ENCODE results near the gene IL4I1. TPM values are rescaled to one million over a fixed set of nuclear protein-coding genes. Genes with fewer than 3 reads are reported as not detected.

The IL4I1 gene
- polyA plus RNA-seq, 1 donor (not counting 4 experiments of a cell fraction or from before 2014, with no cell fraction given), result 0.13 TPM

DNA sequence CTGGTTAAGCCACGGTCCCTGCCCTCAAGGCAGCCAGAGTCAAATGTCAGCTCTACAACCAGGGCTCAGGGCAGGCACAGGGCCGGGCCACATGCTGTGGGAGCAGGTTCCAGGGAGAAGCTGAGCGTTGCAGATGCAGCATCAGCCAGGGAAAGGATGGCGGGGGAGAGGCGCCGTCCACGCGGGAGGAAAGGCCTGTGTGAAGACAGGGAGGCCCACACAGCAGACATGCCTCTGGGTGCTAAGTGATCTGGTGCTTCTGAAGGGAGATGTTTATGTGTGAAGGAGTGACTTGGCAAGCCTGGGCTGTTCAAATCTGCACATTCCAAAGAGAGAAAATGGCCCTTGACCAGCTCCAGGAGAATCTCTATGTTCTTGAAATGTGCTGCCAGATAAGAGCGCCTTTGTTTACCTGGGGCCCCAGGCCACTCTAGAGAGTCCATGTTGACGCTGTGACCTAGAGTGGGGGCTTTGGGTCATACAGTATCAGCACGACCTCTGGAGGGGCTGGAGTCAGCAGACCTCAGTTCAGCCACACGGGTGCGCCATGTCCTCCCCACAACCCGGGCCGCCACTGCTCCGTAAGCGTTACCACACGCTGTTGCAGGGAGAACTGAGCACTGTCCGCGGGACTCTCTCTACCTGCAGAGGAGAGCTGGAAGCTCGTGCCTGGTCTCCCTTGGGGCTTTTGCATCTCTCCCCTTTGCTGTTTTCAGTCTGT lies 16.4 kb upstream of the IL4I1 start:
- Histone ChIP-seq H3K27me3 (ENCODE audit: control insufficient read depth, extremely low read depth, insufficient read depth, low read length) (no peaks in the 10 kb centered on the region), H3K4me1 (ENCODE audit: control insufficient read depth, extremely low read depth, insufficient read depth, low read length) (no peaks in the 10 kb centered on the region), H3K9ac (ENCODE audit: control insufficient read depth, extremely low read depth, insufficient read depth, low read length) (no peak overlapping the region), H3K9me1 (ENCODE audit: control insufficient read depth, extremely low read depth, insufficient read depth, low read length) (no peaks in the 10 kb centered on the region), H3K36me3 (ENCODE audit: control insufficient read depth in 2 of 2, extremely low read depth in 1 of 2, insufficient read depth in 2 of 2, low read length in 2 of 2) (peaks cover 24 to 31% of the 10 kb centered on the region in 2 experiments), H3K79me2 (ENCODE audit: control insufficient read depth, insufficient read depth, low read length) (peaks cover 27% of the 10 kb centered on the region), H3K27ac (ENCODE audit: control insufficient read depth, insufficient read depth, low read length) (no peak overlapping the region), H3K4me3 (ENCODE audit: control insufficient read depth in 2 of 3, extremely low read depth in 1 of 3, insufficient read depth in 2 of 3, low read depth in 1 of 3, low read length in 3 of 3) (no peak overlapping the region), H3K9me3 (ENCODE audit: control insufficient read depth, low read depth, low read length) (no peaks in the 10 kb centered on the region), H3K4me2 (ENCODE audit: control insufficient read depth, extremely low read depth, insufficient read depth, low read depth, low read length) (no peak overlapping the region), H4K20me1 (ENCODE audit: control insufficient read depth, extremely low read depth, insufficient read depth, low read length) (peaks cover 9% of the 10 kb centered on the region), H2AFZ (ENCODE audit: control insufficient read depth, low read length) (no peak overlapping the region)
- FAIRE-seq (no peak), DNase-seq (ENCODE audit: low read depth, low spot score) (no peak)
- dilution Hi-C loops (cut with MboI; ENCODE audit: extremely low pct_ligation_motif_present, low sequenced_read_pairs), result no loop called here
- no peak for TF ChIP-seq EZH2 (IDR thresholded peaks at IDR 0.05; ENCODE audit: low read length)
- TF ChIP-seq, protein P1, sequence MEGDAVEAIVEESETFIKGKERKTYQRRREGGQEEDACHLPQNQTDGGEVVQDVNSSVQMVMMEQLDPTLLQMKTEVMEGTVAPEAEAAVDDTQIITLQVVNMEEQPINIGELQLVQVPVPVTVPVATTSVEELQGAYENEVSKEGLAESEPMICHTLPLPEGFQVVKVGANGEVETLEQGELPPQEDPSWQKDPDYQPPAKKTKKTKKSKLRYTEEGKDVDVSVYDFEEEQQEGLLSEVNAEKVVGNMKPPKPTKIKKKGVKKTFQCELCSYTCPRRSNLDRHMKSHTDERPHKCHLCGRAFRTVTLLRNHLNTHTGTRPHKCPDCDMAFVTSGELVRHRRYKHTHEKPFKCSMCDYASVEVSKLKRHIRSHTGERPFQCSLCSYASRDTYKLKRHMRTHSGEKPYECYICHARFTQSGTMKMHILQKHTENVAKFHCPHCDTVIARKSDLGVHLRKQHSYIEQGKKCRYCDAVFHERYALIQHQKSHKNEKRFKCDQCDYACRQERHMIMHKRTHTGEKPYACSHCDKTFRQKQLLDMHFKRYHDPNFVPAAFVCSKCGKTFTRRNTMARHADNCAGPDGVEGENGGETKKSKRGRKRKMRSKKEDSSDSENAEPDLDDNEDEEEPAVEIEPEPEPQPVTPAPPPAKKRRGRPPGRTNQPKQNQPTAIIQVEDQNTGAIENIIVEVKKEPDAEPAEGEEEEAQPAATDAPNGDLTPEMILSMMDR (optimal IDR thresholded peaks at IDR 0.05 in 1 of 3, IDR thresholded peaks at IDR 0.05 in 1 of 3, conservative IDR thresholded peaks at IDR 0.05 in 1 of 3; ENCODE audit: extremely low read depth in 1 of 3, insufficient read depth in 2 of 3, low read length in 3 of 3), result no peak

DNA sequence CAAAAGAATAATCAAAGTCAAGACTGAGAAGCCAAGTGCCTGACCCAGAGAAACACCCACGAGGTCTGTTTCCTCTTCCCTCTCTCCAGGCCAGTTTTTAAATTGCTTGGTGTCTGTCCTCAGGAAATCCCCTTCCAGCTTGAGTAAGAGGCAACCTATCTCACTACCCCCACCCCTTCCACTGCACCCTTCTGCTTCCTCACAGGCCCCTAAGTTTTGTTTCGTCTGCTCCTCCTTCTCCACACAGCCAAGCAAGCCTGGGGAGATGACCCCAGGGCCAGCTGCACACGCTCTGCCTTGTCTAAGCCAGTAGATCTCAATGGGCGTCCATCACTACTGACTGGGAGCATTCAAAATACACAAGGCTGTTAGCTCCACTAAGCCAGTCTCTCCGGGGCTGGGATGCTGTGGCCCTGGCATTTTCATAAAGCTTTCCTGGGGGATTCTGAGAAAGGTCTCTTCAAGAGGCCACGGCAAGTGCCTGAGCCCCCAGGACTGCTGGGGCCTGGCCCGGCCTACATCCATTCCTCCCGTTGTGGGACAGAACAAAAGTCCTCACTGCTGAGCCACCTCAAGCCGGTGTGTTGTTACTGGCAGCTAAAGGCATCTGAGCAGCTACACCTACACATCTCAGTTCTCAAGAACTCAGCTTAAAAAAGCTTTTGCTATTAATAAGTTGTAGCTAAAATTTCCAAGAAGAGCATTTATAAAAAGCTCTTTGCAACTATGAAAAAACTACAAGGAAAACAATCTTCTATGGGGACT lies 14.9 kb upstream of the IL4I1 start:
- H3K4me3 ChIP-seq (ENCODE audit: control insufficient read depth in 2 of 3, extremely low read depth in 1 of 3, insufficient read depth in 2 of 3, low read depth in 1 of 3, low read length in 3 of 3), result no peak overlapping the region
- H3K9me1 ChIP-seq (ENCODE audit: control insufficient read depth, extremely low read depth, insufficient read depth, low read length), result no peaks in the 10 kb centered on the region
- H3K4me2 ChIP-seq (ENCODE audit: control insufficient read depth, extremely low read depth, insufficient read depth, low read depth, low read length), result no peak overlapping the region
- TF ChIP-seq, protein P1 (optimal IDR thresholded peaks at IDR 0.05 in 1 of 3, IDR thresholded peaks at IDR 0.05 in 1 of 3, conservative IDR thresholded peaks at IDR 0.05 in 1 of 3; ENCODE audit: extremely low read depth in 1 of 3, insufficient read depth in 2 of 3, low read length in 3 of 3), result no peak
- no peak for TF ChIP-seq EZH2 (IDR thresholded peaks at IDR 0.05; ENCODE audit: low read length)
- H3K9ac ChIP-seq (ENCODE audit: control insufficient read depth, extremely low read depth, insufficient read depth, low read length), result no peak overlapping the region
- no peaks in the 10 kb centered on the region for H3K4me1 ChIP-seq (ENCODE audit: control insufficient read depth, extremely low read depth, insufficient read depth, low read length)
- no peaks in the 10 kb centered on the region for H3K27me3 ChIP-seq (ENCODE audit: control insufficient read depth, extremely low read depth, insufficient read depth, low read length)
- DNase-seq (ENCODE audit: low read depth, low spot score) (no peak), FAIRE-seq (no peak)
- peaks cover 23 to 37% of the 10 kb centered on the region in 2 experiments for H3K36me3 ChIP-seq (ENCODE audit: control insufficient read depth in 2 of 2, extremely low read depth in 1 of 2, insufficient read depth in 2 of 2, low read length in 2 of 2)
- H3K27ac ChIP-seq (ENCODE audit: control insufficient read depth, insufficient read depth, low read length), result no peak overlapping the region
- H2AFZ ChIP-seq (ENCODE audit: control insufficient read depth, low read length), result no peak overlapping the region
- peaks cover 9% of the 10 kb centered on the region for H4K20me1 ChIP-seq (ENCODE audit: control insufficient read depth, extremely low read depth, insufficient read depth, low read length)
- H3K79me2 ChIP-seq (ENCODE audit: control insufficient read depth, insufficient read depth, low read length), result peaks cover 14% of the 10 kb centered on the region
- no peaks in the 10 kb centered on the region for H3K9me3 ChIP-seq (ENCODE audit: control insufficient read depth, low read depth, low read length)
- dilution Hi-C loops (cut with MboI; ENCODE audit: extremely low pct_ligation_motif_present, low sequenced_read_pairs), result no loop called here

All from keratinocyte (primary cell).